B cell (primary cell): ENCODE measurements around the gene ADSS1.

Experiments used
- CTCF ChIP-seq: fragments of 200-600 bp; IDR thresholded peaks from one replicate; pipeline ENCODE4 v1.8.0; 2022; ENCODE audit warnings: antibody characterized with exemption, mild to moderate bottlenecking
- EZH2 ChIP-seq: IDR thresholded peaks from 2 replicates; pipeline ENCODE4 v1.6.1; 2012; ENCODE audit warnings: borderline replicate concordance, low read depth, mild to moderate bottlenecking, moderate library complexity, low read length; ENCODE audit not compliant: insufficient read depth, poor library complexity, severe bottlenecking

GRCh38 chr14:104776481-104776880 is 52.5 kb downstream of the ADSS1 start:
- TF ChIP-seq CTCF (no peak), EZH2 (no peak)
